ENCODE data around the gene NOS3. TPM values are rescaled to one million over a fixed set of nuclear protein-coding genes. Genes with fewer than 3 reads are reported as not detected.

The NOS3 gene
- total and polyA plus RNA-seq, 9 of the 15 experiments (the other 6 are each of a cell fraction or from before 2014, with no cell fraction given), result 1.1 to 121 (median 23.6) TPM

GRCh38 chr7:151060113-151060415 is 69.2 kb downstream of the NOS3 start (continued):
- TF ChIP-seq ZNF518B (CRISPR knock-in tag; IDR thresholded peaks at IDR 0.05), result no peak
- no peak for TF ChIP-seq MXD1 (CRISPR knock-in tag; IDR thresholded peaks at IDR 0.05; ENCODE audit: borderline replicate concordance, poor library complexity, severe bottlenecking)
- peak; percentile 33; the same call in 1 of the 2 replicates for TF ChIP-seq ZBTB40 (IDR thresholded peaks at IDR 0.05)
- no peak for TF ChIP-seq ZBTB40 (CRISPR knock-in tag; IDR thresholded peaks at IDR 0.05)
- 0 out of 2 replicates have a peak, but pooled peaks have one; percentile 38 for TF ChIP-seq MAX (CRISPR knock-in tag; IDR thresholded peaks at IDR 0.05)
- no peak for TF ChIP-seq SMAD2 (IDR thresholded peaks at IDR 0.05; ENCODE audit: low read depth, low read length)
- TF ChIP-seq ZBTB12 (CRISPR knock-in tag; IDR thresholded peaks at IDR 0.05), result no peak
- no peak for TF ChIP-seq SIRT6 (IDR thresholded peaks at IDR 0.05; ENCODE audit: low read depth, low read length)
- TF ChIP-seq KLF10 (CRISPR knock-in tag; IDR thresholded peaks at IDR 0.05), result no peak
- TF ChIP-seq RBM15 (IDR thresholded peaks at IDR 0.05; ENCODE audit: insufficient read depth, low read length), result no peak

Measured in K562 (cell line).